DOHH2 (cell line): ENCODE results near the gene ARHGDIA.
"Not testable (repeated sequence)": the region's sequence is repeated elsewhere in the genome, so short reads cannot be mapped to it uniquely, and the experiment has no call there.

ENCODE experiments used
- H3F3A ChIP-seq: fragments of 200-600 bp; sonication (generic), shearing (Covaris generic); 2 replicates; pipeline ENCODE4 v1.6.0; 2016; ENCODE audit warnings: antibody characterized with exemption, mild to moderate bottlenecking; ENCODE audit not compliant: control insufficient read depth, insufficient read depth
- H3K27ac ChIP-seq: fragments of 200-600 bp; sonication (generic); 2 replicates; pipeline ENCODE4 v1.5.1; 2014; ENCODE audit warnings: low read depth, mild to moderate bottlenecking, low read length, moderate library complexity
- H3K27me3 ChIP-seq: fragments of 200-600 bp; sonication (generic); 2 replicates; pipeline ENCODE4 v1.6.1; 2014; ENCODE audit warnings: mild to moderate bottlenecking, low read length, mixed read lengths; ENCODE audit not compliant: control insufficient read depth
- H3K36me3 ChIP-seq: fragments of 200-600 bp; sonication (generic); 2 replicates; pipeline ENCODE4 v1.6.1; 2014; ENCODE audit warnings: mild to moderate bottlenecking, low read length, moderate library complexity, mixed read lengths; ENCODE audit not compliant: control insufficient read depth
- H3K4me1 ChIP-seq: fragments of 200-600 bp; sonication (generic); 2 replicates; pipeline ENCODE4 v1.6.1; 2014; ENCODE audit warnings: mild to moderate bottlenecking, low read length, mixed read lengths; ENCODE audit not compliant: control insufficient read depth
- H3K4me2 ChIP-seq: fragments of 200-600 bp; sonication (generic); 2 replicates; pipeline ENCODE4 v1.6.0; 2014; ENCODE audit warnings: mild to moderate bottlenecking, low read length, moderate library complexity
- H3K4me3 ChIP-seq: fragments of 200-600 bp; sonication (generic); 2 replicates; pipeline ENCODE4 v1.5.1; 2014; ENCODE audit warnings: mild to moderate bottlenecking, low read length, mixed read lengths
- H3K79me2 ChIP-seq: fragments of 200-600 bp; sonication (generic); 2 replicates; pipeline ENCODE4 v1.6.1; 2014; ENCODE audit warnings: mild to moderate bottlenecking, low read length, mixed read lengths; ENCODE audit not compliant: control insufficient read depth
- H3K9me2 ChIP-seq: fragments of 200-600 bp; sonication (generic); replicated peaks from 2 replicates; pipeline ENCODE4 v1.6.1; 2014; ENCODE audit warnings: mild to moderate bottlenecking, low read length, mixed read lengths; ENCODE audit not compliant: control insufficient read depth
- H3K9me3 ChIP-seq: fragments of 200-600 bp; sonication (generic); 2 replicates; pipeline ENCODE4 v1.6.1; 2014; ENCODE audit warnings: antibody characterized with exemption, low read length, mixed read lengths; ENCODE audit not compliant: control insufficient read depth, insufficient read depth
- H4K20me1 ChIP-seq: fragments of 200-600 bp; sonication (generic); 2 replicates; pipeline ENCODE4 v1.6.0; 2014; ENCODE audit warnings: low read depth, mild to moderate bottlenecking, antibody characterized with exemption, low read length, moderate library complexity; ENCODE audit not compliant: control insufficient read depth, insufficient read depth
- EZH2phosphoT487 ChIP-seq: fragments of 200-600 bp; sonication (generic); IDR thresholded peaks from 2 replicates; pipeline ENCODE4 v1.6.1; 2017; ENCODE audit warnings: borderline replicate concordance, mild to moderate bottlenecking, antibody characterized with exemption, low read length, moderate library complexity, mixed read lengths
- TF ChIP-seq, protein P1 (sequence below): fragments of 200-600 bp; sonication (generic); IDR thresholded peaks from one replicate; pipeline ENCODE4 v1.5.1; 2014; ENCODE audit warnings: antibody characterized with exemption, mild to moderate bottlenecking, low read depth, low read length; ENCODE audit not compliant: poor library complexity, severe bottlenecking

ARHGDIA gene

DNA sequence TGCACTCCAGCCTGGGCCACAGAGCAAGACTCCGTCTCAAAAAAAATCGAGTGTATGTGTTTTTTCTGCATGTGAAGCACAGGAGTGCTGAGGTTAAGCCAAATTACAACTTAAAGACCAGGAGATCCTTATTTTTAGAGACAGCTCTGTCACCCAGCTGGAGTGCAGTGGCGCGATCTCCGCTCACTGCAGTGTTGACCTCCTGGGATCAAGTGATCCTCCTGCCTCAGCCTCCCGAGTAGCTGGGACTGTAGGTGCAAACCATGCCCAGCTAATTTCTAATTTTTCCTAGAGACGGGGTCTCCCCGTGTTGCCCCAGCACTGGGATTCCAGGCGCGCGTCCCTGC, 28.8 kb downstream of the ARHGDIA start:
- Histone ChIP-seq H4K20me1 (no peaks in the 10 kb centered on the region), H3K79me2 (no peaks in the 10 kb centered on the region), H3K4me2 (no peak overlapping the region), H3K9me2 (no peaks in the 10 kb centered on the region), H3K4me3 (no peak overlapping the region), H3K4me1 (no peaks in the 10 kb centered on the region), H3K36me3 (peaks cover 49% of the 10 kb centered on the region), H3K27me3 (no peaks in the 10 kb centered on the region), H3K27ac (no peak overlapping the region), H3K9me3 (no peaks in the 10 kb centered on the region), H3F3A (0 out of 2 replicates have a peak, but pooled peaks cover 2% of the 10 kb centered on the region)
- no peak for TF ChIP-seq EZH2phosphoT487
- TF ChIP-seq, protein P1, sequence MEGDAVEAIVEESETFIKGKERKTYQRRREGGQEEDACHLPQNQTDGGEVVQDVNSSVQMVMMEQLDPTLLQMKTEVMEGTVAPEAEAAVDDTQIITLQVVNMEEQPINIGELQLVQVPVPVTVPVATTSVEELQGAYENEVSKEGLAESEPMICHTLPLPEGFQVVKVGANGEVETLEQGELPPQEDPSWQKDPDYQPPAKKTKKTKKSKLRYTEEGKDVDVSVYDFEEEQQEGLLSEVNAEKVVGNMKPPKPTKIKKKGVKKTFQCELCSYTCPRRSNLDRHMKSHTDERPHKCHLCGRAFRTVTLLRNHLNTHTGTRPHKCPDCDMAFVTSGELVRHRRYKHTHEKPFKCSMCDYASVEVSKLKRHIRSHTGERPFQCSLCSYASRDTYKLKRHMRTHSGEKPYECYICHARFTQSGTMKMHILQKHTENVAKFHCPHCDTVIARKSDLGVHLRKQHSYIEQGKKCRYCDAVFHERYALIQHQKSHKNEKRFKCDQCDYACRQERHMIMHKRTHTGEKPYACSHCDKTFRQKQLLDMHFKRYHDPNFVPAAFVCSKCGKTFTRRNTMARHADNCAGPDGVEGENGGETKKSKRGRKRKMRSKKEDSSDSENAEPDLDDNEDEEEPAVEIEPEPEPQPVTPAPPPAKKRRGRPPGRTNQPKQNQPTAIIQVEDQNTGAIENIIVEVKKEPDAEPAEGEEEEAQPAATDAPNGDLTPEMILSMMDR = no peak

DNA sequence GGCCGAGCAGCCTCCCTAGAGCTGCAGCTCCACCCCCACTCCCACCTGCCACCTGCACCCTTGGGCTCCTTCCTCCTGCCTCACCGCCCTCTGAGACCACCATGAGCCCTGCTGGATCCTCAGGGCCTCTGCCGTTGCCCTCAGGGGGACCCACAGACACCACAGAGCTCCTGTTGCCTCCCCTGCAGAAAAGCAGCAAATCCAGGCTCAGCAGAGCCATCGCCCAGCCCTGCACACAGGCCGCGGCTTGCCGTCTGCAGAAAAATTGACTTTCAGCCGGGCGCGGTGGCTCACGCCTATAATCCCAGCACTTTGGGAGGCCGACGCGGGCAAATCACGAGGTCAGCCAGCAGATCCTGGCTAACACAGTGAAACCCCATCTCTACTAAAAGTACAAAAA, 29.3 kb downstream of the ARHGDIA start:
- TF ChIP-seq, protein P1 = no peak
- no peak for TF ChIP-seq EZH2phosphoT487
- Histone ChIP-seq H3K36me3 (peaks cover 44% of the 10 kb centered on the region), H4K20me1 (no peaks in the 10 kb centered on the region), H3K4me1 (no peaks in the 10 kb centered on the region), H3K9me3 (no peaks in the 10 kb centered on the region), H3K27me3 (no peaks in the 10 kb centered on the region), H3K4me2 (no peak overlapping the region), H3K79me2 (no peaks in the 10 kb centered on the region), H3K27ac (no peak overlapping the region), H3K4me3 (no peak overlapping the region), H3F3A (0 out of 2 replicates have a peak, but pooled peaks cover 2% of the 10 kb centered on the region), H3K9me2 (no peaks in the 10 kb centered on the region)

DNA sequence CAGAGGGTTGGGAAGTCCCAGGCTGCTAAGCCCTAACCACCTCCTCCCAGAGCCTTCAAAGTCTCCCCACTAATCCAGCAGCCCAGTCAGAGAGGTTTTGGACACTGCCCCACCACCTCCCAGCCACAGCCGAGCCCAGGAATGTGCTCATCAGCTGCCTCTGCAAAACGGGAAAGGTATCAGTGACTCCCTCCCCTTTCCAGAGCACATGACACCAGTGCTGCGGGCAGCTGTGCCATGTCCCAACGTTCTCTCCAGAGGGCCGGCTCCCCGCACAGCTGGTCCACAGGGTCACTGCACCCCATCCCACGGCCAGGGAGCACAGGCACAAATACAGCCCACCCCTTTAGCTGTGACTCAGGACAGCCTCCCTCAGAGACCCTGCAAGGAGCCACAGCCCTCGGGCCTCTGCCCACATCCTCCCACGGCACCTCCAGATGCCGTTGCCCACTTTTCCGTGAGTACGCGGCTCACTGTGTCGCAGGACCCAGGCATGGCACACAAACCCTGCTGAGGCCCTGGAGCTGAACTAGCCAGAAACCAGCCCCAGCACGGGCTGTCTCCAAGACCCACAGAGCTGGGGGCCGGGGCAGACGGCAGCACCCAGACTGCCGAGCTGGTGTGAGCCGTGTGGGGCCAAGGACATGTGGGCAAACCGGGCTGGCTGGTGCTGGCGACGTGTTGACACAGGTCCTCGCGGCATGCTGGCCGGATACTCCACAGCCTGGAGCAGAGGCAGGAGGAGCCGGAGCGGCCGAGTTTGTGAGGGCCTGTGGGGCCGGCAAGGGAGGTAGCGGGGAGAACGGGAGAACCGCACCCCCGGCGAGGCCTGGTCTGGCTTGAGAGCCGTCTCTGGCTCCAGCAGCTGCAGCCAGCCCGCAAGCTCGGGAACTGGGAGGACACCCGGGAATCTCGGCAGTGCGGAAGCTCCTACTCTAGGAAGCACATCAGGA, 30.0 kb downstream of the ARHGDIA start:
- no peaks in the 10 kb centered on the region for H3K9me2 ChIP-seq

DNA sequence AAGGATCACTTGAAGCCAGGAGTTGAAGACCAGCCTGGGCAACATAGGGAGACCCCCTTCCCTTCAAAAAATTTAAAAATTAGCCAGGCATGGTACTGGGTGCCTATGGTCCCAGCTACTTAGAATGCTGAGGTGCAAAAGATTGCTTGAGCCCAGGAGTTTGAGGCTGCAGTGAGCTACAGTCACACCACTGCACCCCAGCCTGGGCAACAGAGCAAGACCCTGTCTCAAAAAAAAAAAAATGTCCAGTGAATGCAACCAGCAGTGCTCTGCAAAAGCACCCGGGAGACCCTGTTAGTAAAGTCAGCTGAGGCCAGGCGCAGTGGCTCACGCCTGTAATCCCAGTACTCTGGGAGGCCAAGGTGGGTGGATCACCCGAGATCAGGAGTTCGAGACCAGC, 31.1 kb downstream of the ARHGDIA start:
- H3K4me1 ChIP-seq, H3F3A ChIP-seq, H3K27ac ChIP-seq, H3K79me2 ChIP-seq, H3K9me3 ChIP-seq, H3K4me3 ChIP-seq, H3K4me2 ChIP-seq, H3K27me3 ChIP-seq, H3K9me2 ChIP-seq, H4K20me1 ChIP-seq: not testable (repeated sequence)
- peaks cover 26% of the 10 kb centered on the region for H3K36me3 ChIP-seq

More for the DNA sequence above, 30.0 kb downstream of the ARHGDIA start:
- no peaks in the 10 kb centered on the region for H3K9me3 ChIP-seq
- 0 out of 2 replicates have a peak, but pooled peaks cover 2% of the 10 kb centered on the region for H3F3A ChIP-seq
- TF ChIP-seq, protein P1 = no peak
- no peak for TF ChIP-seq EZH2phosphoT487
- H3K36me3 ChIP-seq = peaks cover 36% of the 10 kb centered on the region
- H3K4me1 ChIP-seq = no peaks in the 10 kb centered on the region
- no peak overlapping the region for H3K4me3 ChIP-seq
- no peaks in the 10 kb centered on the region for H4K20me1 ChIP-seq
- H3K27me3 ChIP-seq = no peaks in the 10 kb centered on the region
- H3K79me2 ChIP-seq = no peaks in the 10 kb centered on the region
- H3K4me2 ChIP-seq = no peak overlapping the region
- no peak overlapping the region for H3K27ac ChIP-seq
